ENCODE results near the gene ZNF391. TPM values are rescaled to one million over a fixed set of nuclear protein-coding genes. Genes with fewer than 3 reads are reported as not detected.
"Not testable (repeated sequence)": the region's sequence is repeated elsewhere in the genome, so short reads cannot be mapped to it uniquely, and the experiment has no call there.

Gene ZNF391
- total RNA-seq, 1 donor from 2014 or later, result 2.0 TPM

DNA sequence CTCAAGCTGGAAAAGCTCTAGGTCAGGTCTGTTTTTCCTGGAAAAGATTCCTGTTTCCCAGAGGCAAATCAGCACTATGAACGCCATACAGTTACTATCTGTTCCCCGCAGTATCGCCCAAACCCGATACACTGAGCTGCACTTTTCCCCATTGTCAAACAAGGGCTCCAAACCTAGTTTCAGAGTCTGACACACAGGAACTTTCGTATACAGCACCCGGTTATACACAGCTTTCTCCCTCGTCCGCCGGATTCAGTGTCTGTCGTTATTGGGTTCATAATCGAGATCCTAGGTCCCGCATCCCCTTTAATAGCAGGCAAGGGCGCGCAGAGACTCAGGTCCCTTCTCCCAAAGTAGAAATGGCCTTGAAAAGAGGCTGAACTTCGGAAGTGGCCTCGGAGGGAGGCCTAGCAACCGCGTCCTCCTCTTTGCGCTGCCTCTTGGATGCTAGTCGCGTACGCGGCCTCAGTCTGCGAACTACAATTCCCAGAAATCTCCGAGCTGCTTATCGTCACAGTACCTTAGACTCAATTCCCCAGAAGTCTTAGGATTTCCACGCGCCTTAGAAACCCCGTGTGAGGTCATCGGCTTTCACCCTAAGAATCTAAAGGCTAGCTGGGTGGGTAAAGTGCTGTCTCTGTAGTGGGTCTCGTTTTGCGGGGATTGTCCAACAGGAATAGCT is 34.2 kb downstream of the ZNF391 start:
- no peaks in the 10 kb centered on the region for H3K36me3 ChIP-seq
- DNase-seq, result no peak
- no peak overlapping the region for H3K4me3 ChIP-seq
- no peak for ATAC-seq
- no peaks in the 10 kb centered on the region for H3K4me1 ChIP-seq
- no peak overlapping the region for H3K27ac ChIP-seq
- intact Hi-C loops (cut with DNase I), result no loop called here
- no peak for TF ChIP-seq CTCF (IDR thresholded peaks at IDR 0.05)
- no peaks in the 10 kb centered on the region for H3K27me3 ChIP-seq (ENCODE audit: low read depth)
- H3K9me3 ChIP-seq, result no peaks in the 10 kb centered on the region

DNA sequence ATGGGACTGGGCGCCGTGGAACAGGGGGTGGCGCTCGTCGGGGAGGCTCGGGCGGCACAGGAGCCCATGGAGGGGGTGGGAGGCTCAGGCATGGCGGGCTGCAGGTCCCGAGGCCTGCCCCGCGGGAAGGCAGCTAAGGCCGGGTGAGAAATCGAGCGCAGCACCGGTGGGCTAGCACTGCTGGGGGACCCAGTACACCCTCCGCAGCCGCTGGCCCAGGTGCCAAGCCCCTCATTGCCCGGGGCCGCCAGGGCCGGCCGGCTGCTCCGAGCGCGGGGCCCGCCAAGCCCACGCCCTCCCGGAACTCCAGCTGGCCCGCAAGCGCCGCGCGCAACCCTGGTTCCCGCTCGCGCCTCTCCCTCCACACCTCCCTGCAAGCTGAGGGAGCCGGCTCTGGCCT is 36.3 kb downstream of the ZNF391 start:
- H3K36me3 ChIP-seq; H3K4me1 ChIP-seq; H3K27ac ChIP-seq; intact Hi-C loops (cut with DNase I); H3K9me3 ChIP-seq; H3K27me3 ChIP-seq (ENCODE audit: low read depth); H3K4me3 ChIP-seq; ATAC-seq; DNase-seq: not testable (repeated sequence)

DNA sequence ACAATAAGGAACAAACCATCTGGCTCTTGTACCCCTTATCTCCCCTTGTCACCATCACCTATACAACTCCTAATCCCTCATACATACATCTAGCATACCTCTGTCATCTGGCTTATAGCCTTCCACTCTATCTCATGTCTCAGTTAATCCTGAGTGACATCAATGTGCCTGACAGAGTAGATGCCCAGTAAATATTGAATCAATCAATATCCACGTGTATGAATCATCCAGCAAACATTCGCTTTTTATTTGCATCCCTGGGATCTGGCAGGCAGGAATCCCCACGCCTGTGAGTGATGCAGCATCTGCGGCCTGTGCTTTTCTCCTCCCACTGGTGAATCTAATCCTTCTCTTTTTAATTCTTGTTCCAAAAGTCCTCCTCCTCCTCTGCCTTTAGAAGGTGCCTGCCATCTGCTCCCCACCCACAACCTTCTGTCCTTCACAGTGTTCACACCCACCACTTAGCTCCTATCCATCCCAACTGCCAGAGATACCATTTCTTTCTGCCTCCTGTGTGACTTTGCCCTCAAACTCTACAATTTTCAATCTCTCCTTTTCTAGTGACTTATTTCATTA is 37.6 kb downstream of the ZNF391 start:
- ATAC-seq (no peak), DNase-seq (no peak)
- no peaks in the 10 kb centered on the region for H3K27me3 ChIP-seq (ENCODE audit: low read depth)
- H3K4me3 ChIP-seq, result no peak overlapping the region
- no peak for TF ChIP-seq CTCF (IDR thresholded peaks at IDR 0.05)
- H3K36me3 ChIP-seq, result no peaks in the 10 kb centered on the region
- intact Hi-C loops (cut with DNase I), result no loop called here
- no peak overlapping the region for H3K27ac ChIP-seq
- H3K4me1 ChIP-seq, result no peaks in the 10 kb centered on the region
- no peaks in the 10 kb centered on the region for H3K9me3 ChIP-seq

DNA sequence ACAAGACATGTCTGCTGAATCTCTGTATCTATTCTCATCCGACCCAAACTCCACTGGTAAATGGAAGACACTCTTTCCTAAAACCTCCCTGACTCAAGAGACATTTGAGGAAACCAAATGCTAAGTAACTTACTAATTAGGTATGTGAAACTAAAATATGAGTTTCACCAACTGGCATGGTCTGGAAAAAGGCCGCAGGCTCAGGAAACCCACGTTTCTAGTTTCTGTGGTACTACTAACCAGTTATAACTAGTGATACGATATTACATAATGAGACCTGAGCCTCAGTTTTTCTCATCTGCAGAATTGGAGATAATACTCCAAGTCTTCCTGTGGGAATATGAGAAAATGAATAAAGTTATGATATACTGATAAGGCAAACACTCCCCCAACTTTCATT is 39.9 kb downstream of the ZNF391 start:
- ATAC-seq (no peak), DNase-seq (no peak)
- intact Hi-C loops (cut with DNase I), result no loop called here
- no peak overlapping the region for H3K27ac ChIP-seq
- TF ChIP-seq CTCF (IDR thresholded peaks at IDR 0.05), result no peak
- H3K4me1 ChIP-seq, result no peaks in the 10 kb centered on the region
- H3K4me3 ChIP-seq, result no peak overlapping the region
- no peaks in the 10 kb centered on the region for H3K9me3 ChIP-seq
- H3K27me3 ChIP-seq (ENCODE audit: low read depth), result no peaks in the 10 kb centered on the region
- H3K36me3 ChIP-seq, result no peaks in the 10 kb centered on the region

DNA sequence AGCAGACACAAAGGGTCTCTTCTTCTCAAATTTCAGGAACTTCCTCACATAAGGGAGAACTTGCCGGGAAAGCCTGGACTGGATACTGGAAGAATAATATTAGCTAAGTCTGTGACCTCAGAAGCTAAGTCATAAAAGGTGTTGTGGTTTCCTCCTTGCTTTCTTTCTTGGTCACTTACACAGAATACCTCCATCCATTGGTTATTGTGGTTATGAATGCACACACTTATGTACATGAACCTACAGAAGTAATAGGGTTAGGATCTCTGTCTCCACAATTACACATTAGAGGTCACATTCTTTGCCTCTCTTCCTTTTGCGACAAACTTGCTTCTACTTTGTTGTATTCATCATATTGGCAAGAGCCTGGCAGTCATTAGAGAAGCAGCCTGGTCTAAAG is 40.4 kb downstream of the ZNF391 start:
- Histone ChIP-seq H3K36me3 (no peaks in the 10 kb centered on the region), H3K27me3 (ENCODE audit: low read depth) (no peaks in the 10 kb centered on the region), H3K4me3 (no peak overlapping the region), H3K4me1 (no peaks in the 10 kb centered on the region), H3K27ac (no peak overlapping the region), H3K9me3 (no peaks in the 10 kb centered on the region)
- ATAC-seq (no peak), DNase-seq (no peak)
- TF ChIP-seq CTCF (IDR thresholded peaks at IDR 0.05), result no peak
- intact Hi-C loops (cut with DNase I), result no loop called here

- Histone ChIP-seq H3K4me3 (no peak overlapping the region), H3K27ac (no peak overlapping the region), H3K36me3 (no peaks in the 10 kb centered on the region), H3K9me3 (no peaks in the 10 kb centered on the region), H3K4me1 (no peaks in the 10 kb centered on the region), H3K27me3 (ENCODE audit: low read depth) (no peaks in the 10 kb centered on the region)
- intact Hi-C loops (cut with DNase I), result no loop called here
- no peak for TF ChIP-seq CTCF (IDR thresholded peaks at IDR 0.05)
- no peak for DNase-seq
- ATAC-seq, result no peak
These were observed 45.2 kb downstream of the ZNF391 start for GRCh38 chr6:27433714-27434113.
